HepG2 (cell line): Measurements from ENCODE around the gene KRTCAP2. TPM values are rescaled to one million over a fixed set of nuclear protein-coding genes. Genes with fewer than 3 reads are reported as not detected.

ENCODE experiments used
- ASH2L ChIP-seq: fragments of 300-600, 200-600 bp; sonication (generic); IDR thresholded peaks from 2 replicates; pipeline ENCODE4 v1.7.0; 2017; ENCODE audit warnings: low read depth, mild to moderate bottlenecking, moderate library complexity, mixed read lengths, low read length; ENCODE audit not compliant: insufficient read length
- CHD4 ChIP-seq: fragments of 200-600 bp; sonication (generic); IDR thresholded peaks from 2 replicates; pipeline ENCODE4 v1.7.0; 2017; ENCODE audit warnings: mild to moderate bottlenecking, low read length, borderline replicate concordance
- DMTF1 ChIP-seq: sonication (generic); formaldehyde crosslinking; IDR thresholded peaks from 2 replicates; pipeline ENCODE4 v1.4.0; 2020; ENCODE audit warnings: mild to moderate bottlenecking, missing genetic modification reagents
- DNMT1 ChIP-seq: sonication (generic); formaldehyde crosslinking; IDR thresholded peaks from 2 replicates; pipeline ENCODE4 v1.5.1; 2020; ENCODE audit warnings: mild to moderate bottlenecking, missing genetic modification reagents
- FOXP1 ChIP-seq, 2 experiments: fragments of 450-650 bp in 1 of 2; IDR thresholded peaks; 2 replicates each; pipeline ENCODE4 v1.6.1; 2017 to 2018; ENCODE audit warnings: antibody characterized with exemption in 1 of 2
- KLF13 ChIP-seq: sonication (generic); formaldehyde crosslinking; IDR thresholded peaks from 2 replicates; pipeline ENCODE4 v1.4.0; 2020; ENCODE audit warnings: mild to moderate bottlenecking, missing genetic modification reagents
- MAZ ChIP-seq, 2 experiments: sonication (generic) in 1 of 2; formaldehyde crosslinking in 1 of 2; IDR thresholded peaks; 2 replicates each; pipeline versions ENCODE4 v1.5.0 to v1.6.1; 2012 to 2020; ENCODE audit warnings: low read depth in 2 of 2, mild to moderate bottlenecking in 2 of 2, borderline replicate concordance in 1 of 2, improper control_type of control experiment in 1 of 2, low read length in 1 of 2, missing genetic modification reagents in 1 of 2, moderate library complexity in 1 of 2
- NR2F2 ChIP-seq: IDR thresholded peaks from 2 replicates; pipeline ENCODE4 v1.6.1; 2012; ENCODE audit warnings: low read depth, inconsistent platforms, borderline replicate concordance
- PAF1 ChIP-seq: IDR thresholded peaks from 2 replicates; pipeline ENCODE4 v1.6.1; 2016; ENCODE audit warnings: missing genetic modification reagents, missing compliant biosample characterization
- POLR2A ChIP-seq, 2 experiments: IDR thresholded peaks; 2 replicates each; pipeline ENCODE4 v1.6.1; 2011; ENCODE audit warnings: low read depth in 2 of 2, low read length in 2 of 2, mild to moderate bottlenecking in 1 of 2, moderate library complexity in 1 of 2; ENCODE audit not compliant: insufficient read depth in 1 of 2
- PTBP1 ChIP-seq: fragments of 200-400 bp; formaldehyde crosslinking; IDR thresholded peaks from 2 replicates; pipeline ENCODE4 v1.6.1; 2018; ENCODE audit warnings: low read length, low read depth; ENCODE audit not compliant: poor library complexity, severe bottlenecking
- RCOR2 ChIP-seq: IDR thresholded peaks from 2 replicates; pipeline ENCODE4 v1.6.1; 2016; ENCODE audit warnings: missing biosample characterization, missing genetic modification reagents
- REST ChIP-seq, 2 experiments: IDR thresholded peaks; 2 replicates each; pipeline ENCODE4 v1.6.1; 2011 to 2012; ENCODE audit warnings: low read length in 2 of 2, borderline replicate concordance in 1 of 2, low read depth in 1 of 2, mild to moderate bottlenecking in 1 of 2, moderate library complexity in 1 of 2
- TOPORS ChIP-seq: sonication (generic); formaldehyde crosslinking; IDR thresholded peaks from 2 replicates; pipeline ENCODE4 v1.8.0; 2023; ENCODE audit warnings: mild to moderate bottlenecking, missing genetic modification reagents
- ZNF138 ChIP-seq: sonication (generic); formaldehyde crosslinking; IDR thresholded peaks from 2 replicates; pipeline ENCODE4 v1.5.0; 2020; ENCODE audit warnings: mild to moderate bottlenecking, low read depth, missing genetic modification reagents
- ZNF354B ChIP-seq: sonication (generic); formaldehyde crosslinking; IDR thresholded peaks from 2 replicates; pipeline ENCODE4 v1.8.0; 2022; ENCODE audit warnings: mild to moderate bottlenecking, missing genetic modification reagents
- ZNF446 ChIP-seq: sonication (generic); formaldehyde crosslinking; IDR thresholded peaks from 2 replicates; pipeline ENCODE4 v1.5.0; 2020; ENCODE audit warnings: mild to moderate bottlenecking, missing genetic modification reagents
- ZNF777 ChIP-seq: sonication (generic); formaldehyde crosslinking; IDR thresholded peaks from 2 replicates; pipeline ENCODE4 v1.4.0; 2020; ENCODE audit warnings: missing genetic modification reagents
- ZNF780A ChIP-seq: sonication (generic); formaldehyde crosslinking; IDR thresholded peaks from 2 replicates; pipeline ENCODE4 v1.8.0; 2022; ENCODE audit warnings: mild to moderate bottlenecking, missing genetic modification reagents, moderate library complexity
- polyA plus RNA-seq, 8 experiments: library from polyadenylated mRNA; depleted of rRNA in 3 of 8; stranded (reverse) in 7 of 8; unstranded in 1 of 8; fragments of >200 nt; fragmentation: Illumina TruSeq in 4 of 8; extraction: Trizol in 4 of 8; gene quantifications; 2 replicates each; pipeline versions ENCODE4 v1.2.1 to v1.2.3, GENCODE V29; 2011 to 2016; ENCODE audit warnings: low read depth in 4 of 8, missing spikeins in 1 of 8, mixed read lengths in 1 of 8; ENCODE audit not compliant: insufficient read depth in 1 of 8
- total RNA-seq, 5 experiments: library from RNA; depleted of rRNA; stranded (reverse); fragments of >200 nt; fragmentation: Illumina TruSeq; extraction: Trizol; gene quantifications; 2 replicates each; pipeline ENCODE4 v1.2.3, GENCODE V29; 2016; ENCODE audit warnings: low read depth in 1 of 5

The KRTCAP2 gene
- total and polyA plus RNA-seq, 2 of the 13 experiments (the other 11 are each of a cell fraction or from before 2014, with no cell fraction given): 77.3 to 79.4 TPM

DNA sequence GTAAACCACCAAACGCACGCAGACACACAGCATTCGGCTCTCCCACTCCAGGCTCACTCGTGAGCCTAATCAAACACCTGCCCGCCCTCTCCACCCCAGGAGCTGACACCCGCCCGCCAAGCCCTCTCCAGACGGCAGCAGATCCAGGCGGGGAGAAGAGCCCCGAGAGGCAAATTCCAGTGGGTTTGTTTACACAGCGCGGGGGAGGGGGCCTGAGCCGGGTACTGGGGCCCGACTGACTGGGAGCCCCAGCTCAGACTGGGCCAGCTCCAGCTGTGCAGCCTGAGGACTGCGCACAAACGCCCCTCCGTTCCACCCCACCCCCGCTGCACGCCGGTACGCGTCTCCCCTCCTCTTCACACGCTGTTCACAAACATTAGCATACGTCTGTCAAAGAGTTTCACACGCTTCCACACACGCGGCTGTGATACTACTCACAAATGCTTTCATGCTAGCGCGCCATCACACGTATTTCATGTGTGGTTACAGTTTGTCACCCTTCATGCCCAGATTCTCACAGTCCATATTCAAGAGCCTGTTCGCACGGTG lies 46.5 kb downstream of the KRTCAP2 start (continued):
- TF ChIP-seq MAZ (IDR thresholded peaks at IDR 0.05; ENCODE audit: borderline replicate concordance, low read depth, low read length) (peak; percentile 89), MAZ (CRISPR knock-in tag; IDR thresholded peaks at IDR 0.05; ENCODE audit: low read depth) (no peak; the same call in 1 of the 2 replicates), DNMT1 (CRISPR knock-in tag) (0 out of 2 replicates have a peak, but pooled peaks have one; percentile 67), REST (IDR thresholded peaks at IDR 0.05; ENCODE audit: borderline replicate concordance in 1 of 2, low read depth in 1 of 2, low read length in 2 of 2) (peak in 1 of 2 experiments; percentile 23; a peak in 1 of 4 replicates), TOPORS (0 out of 2 replicates have a peak, but pooled peaks have one; percentile 63), PAF1 (peak; percentile 85), FOXP1 (IDR thresholded peaks at IDR 0.05) (no peak), FOXP1 (CRISPR knock-in tag; IDR thresholded peaks at IDR 0.05) (peak; percentile 32; the same call in 1 of the 2 replicates), ZNF777 (CRISPR knock-in tag) (no peak), RCOR2 (no peak), PTBP1 (peak; percentile 52), POLR2A (IDR thresholded peaks at IDR 0.05; ENCODE audit: insufficient read depth in 1 of 2, low read depth in 2 of 2, low read length in 2 of 2) (peak in 1 of 2 experiments; percentile 95; a peak in 2 of 4 replicates), ZNF138 (CRISPR knock-in tag) (peak; percentile 11; the same call in 1 of the 2 replicates), DMTF1 (CRISPR knock-in tag) (0 out of 2 replicates have a peak, but pooled peaks have one; percentile 56), KLF13 (CRISPR knock-in tag) (0 out of 2 replicates have a peak, but pooled peaks have one; percentile 10), ZNF354B (CRISPR knock-in tag) (peak; percentile 66; the same call in 1 of the 2 replicates), NR2F2 (no peak), ASH2L (peak; percentile 24), ZNF446 (CRISPR knock-in tag) (peak; percentile 72; the same call in 1 of the 2 replicates), CHD4 (peak; percentile 36; the same call in 1 of the 2 replicates), ZNF780A (CRISPR knock-in tag) (no peak)
